Tibial nerve (tissue), 3 donors: Measurements from ENCODE around the gene GMEB2.
"Not testable (repeated sequence)": the region's sequence is repeated elsewhere in the genome, so short reads cannot be mapped to it uniquely, and the experiment has no call there.

Experiments used
- CTCF ChIP-seq, 5 experiments: fragments of 200-600 bp in 3 of 5; fragments of 450-650 bp in 2 of 5; sonication (generic) in 3 of 5; IDR thresholded peaks; one replicate each; pipeline ENCODE4 v1.5.1; 2016 to 2019; ENCODE audit warnings: antibody characterized with exemption in 5 of 5, mild to moderate bottlenecking in 3 of 5, moderate library complexity in 2 of 5
- POLR2A ChIP-seq, 2 donors: fragments of 450-650 bp; IDR thresholded peaks; one replicate each; pipeline ENCODE4 v1.6.1; 2017; ENCODE audit warnings: antibody characterized with exemption in 2 of 2, mild to moderate bottlenecking in 2 of 2, moderate library complexity in 2 of 2

GRCh38 chr20:63601679-63602078 is 25.2 kb downstream of the GMEB2 start:
- TF ChIP-seq POLR2A, CTCF (IDR thresholded peaks at IDR 0.05): not testable (repeated sequence)
